K562 (cell line): ENCODE data around the gene ACSS1. TPM values are rescaled to one million over a fixed set of nuclear protein-coding genes. Genes with fewer than 3 reads are reported as not detected.

Experiments
- ATAC-seq: fragments of 200-7000 bp; cut with Tn5 transposase; 3 replicates; pipeline ENCODE4 v1.9.1; 2020; ENCODE audit warnings: moderate library complexity
- BruUV-seq: library from RNA; stranded (reverse); fragments of 400-500 nt; replicated peaks from 2 replicates; lab custom pipeline; 2021; lab: Mats Ljungman, UMichigan
- CTCF ChIA-PET: fragments of 300-600 bp; formaldehyde crosslinking; extraction: SDS; loops from one replicate; lab custom pipeline; 2021; ENCODE audit warnings: low intra/inter-chr PET ratio; lab: Yijun Ruan, JAX
- POLR2A ChIA-PET: fragments of 300-600, 350-650 bp; sonication (Branson Sonifier 250); formaldehyde crosslinking; extraction: SDS; loops from one replicate; lab custom pipeline; 2021; ENCODE audit warnings: antibody characterized with exemption, inconsistent platforms; lab: Yijun Ruan, JAX
- DNase-seq, 4 experiments: peaks; one replicate each; pipeline versions ENCODE4 v3.0.0 to v3.0.0-alpha.2; 2011 to 2018; ENCODE audit warnings: low spot score in 3 of 4, mixed read lengths in 3 of 4; ENCODE audit errors: extremely low read depth in 1 of 4
- FAIRE-seq: peaks from 2 replicates; lab custom pipeline; 2011; peaks lifted over from hg19 to GRCh38; lab: Jason Lieb, UNC
- H2AFZ ChIP-seq: 2 replicates; pipeline ENCODE4 v1.6.0; 2011; ENCODE audit warnings: low read depth, low read length, control low read depth, inconsistent platforms
- H3K27ac ChIP-seq: fragments of 200-600 bp; 3 replicates; pipeline ENCODE4 v1.8.0; 2011; ENCODE audit warnings: low read depth, mild to moderate bottlenecking, control low read depth, inconsistent platforms, low read length, moderate library complexity, mixed read lengths; ENCODE audit errors: extremely low read depth
- H3K27me3 ChIP-seq, 2 experiments: fragments of 300-600 bp in 1 of 2; 2 replicates in 1 of 2; 3 replicates in 1 of 2; pipeline versions ENCODE4 v1.6.0 to v1.8.0; 2011; ENCODE audit warnings: inconsistent platforms in 2 of 2, low read length in 2 of 2, mild to moderate bottlenecking in 1 of 2, mixed read lengths in 1 of 2, moderate library complexity in 1 of 2; ENCODE audit not compliant: control insufficient read depth in 2 of 2, insufficient read depth in 2 of 2
- H3K36me3 ChIP-seq: fragments of 300-600 bp; 3 replicates; pipeline ENCODE4 v1.8.0; 2011; ENCODE audit warnings: mild to moderate bottlenecking, low read length, inconsistent platforms; ENCODE audit not compliant: control insufficient read depth, insufficient read depth
- H3K4me1 ChIP-seq, 2 experiments: fragments of 200-600 bp in 1 of 2; replicated peaks in 1 of 2; 2 replicates in 1 of 2; 3 replicates in 1 of 2; pipeline versions ENCODE4 v1.5.1 to v1.8.0; 2011; ENCODE audit warnings: inconsistent platforms in 2 of 2, low read length in 2 of 2, mild to moderate bottlenecking in 1 of 2, mixed read lengths in 1 of 2, moderate library complexity in 1 of 2; ENCODE audit not compliant: control insufficient read depth in 2 of 2, insufficient read depth in 2 of 2
- H3K4me2 ChIP-seq: 2 replicates; pipeline ENCODE4 v1.6.1; 2011; ENCODE audit warnings: low read length, control low read depth, inconsistent platforms, mixed read lengths; ENCODE audit not compliant: insufficient read depth
- H3K4me3 ChIP-seq: fragments of 200-600 bp; sonication (generic), shearing (Covaris generic); 2 replicates; pipeline ENCODE4 v1.5.1; 2016; ENCODE audit warnings: control low read depth, inconsistent platforms
- H3K79me2 ChIP-seq: fragments of 200-600 bp; 3 replicates; pipeline ENCODE4 v1.8.0; 2011; ENCODE audit warnings: low read length, inconsistent platforms; ENCODE audit not compliant: control insufficient read depth, insufficient read depth
- H3K9ac ChIP-seq, 2 experiments: 2 replicates each; pipeline versions ENCODE4 v1.6.0 to v1.6.1; 2011; ENCODE audit warnings: low read depth in 2 of 2, low read length in 2 of 2, control low read depth in 1 of 2, inconsistent platforms in 1 of 2, mild to moderate bottlenecking in 1 of 2, mixed read lengths in 1 of 2; ENCODE audit not compliant: insufficient read depth in 1 of 2
- H3K9me1 ChIP-seq: one replicate; pipeline ENCODE4 v1.6.0; 2011; ENCODE audit warnings: inconsistent platforms, mild to moderate bottlenecking, low read length, moderate library complexity; ENCODE audit not compliant: control insufficient read depth, insufficient read depth
- H3K9me3 ChIP-seq: replicated peaks from 2 replicates; pipeline ENCODE4 v1.5.1; 2011; ENCODE audit warnings: low read depth, low read length, inconsistent platforms; ENCODE audit not compliant: control insufficient read depth, insufficient read depth
- H4K20me1 ChIP-seq: replicated peaks from 2 replicates; pipeline ENCODE4 v1.6.1; 2011; ENCODE audit warnings: low read length, inconsistent platforms, mixed read lengths; ENCODE audit not compliant: control insufficient read depth, insufficient read depth
- CBFA2T2 ChIP-seq: fragments of 450-650 bp; conservative IDR thresholded peaks from 2 replicates; pipeline ENCODE4 v1.6.1; 2017; ENCODE audit warnings: mild to moderate bottlenecking
- CXXC5 ChIP-seq: fragments of 250-450 bp; sonication (Bioruptor Pico); IDR thresholded peaks from 2 replicates; pipeline ENCODE4 v1.8.0; 2022; ENCODE audit warnings: inconsistent platforms, mild to moderate bottlenecking, moderate library complexity
- KDM4B ChIP-seq, 2 experiments: fragments of 450-650 bp in 1 of 2; sonication (generic) in 1 of 2; IDR thresholded peaks; 2 replicates each; pipeline ENCODE4 v1.6.1; 2016 to 2017; ENCODE audit warnings: borderline replicate concordance in 2 of 2, antibody characterized with exemption in 1 of 2, low read depth in 1 of 2, mild to moderate bottlenecking in 1 of 2
- RAD21 ChIP-seq, 2 experiments: fragments of 250-450 bp in 1 of 2; fragments of 450-650 bp in 1 of 2; sonication (Bioruptor Pico) in 1 of 2; formaldehyde crosslinking in 1 of 2; IDR thresholded peaks in 1 of 2; conservative IDR thresholded peaks in 1 of 2; 2 replicates each; pipeline versions ENCODE4 v1.4.0 to v1.8.0; 2020 to 2022; ENCODE audit warnings: mild to moderate bottlenecking in 2 of 2, moderate library complexity in 1 of 2
- ZKSCAN8 ChIP-seq: fragments of 200-800 bp; sonication (Bioruptor generic); IDR thresholded peaks from 2 replicates; pipeline ENCODE4 v1.6.1; 2016; ENCODE audit warnings: missing genetic modification characterization, missing compliant biosample characterization
- ZNF589 ChIP-seq: fragments of 200-800 bp; sonication (Bioruptor generic); IDR thresholded peaks from 2 replicates; pipeline ENCODE4 v1.6.1; 2016; ENCODE audit warnings: low read depth, missing genetic modification characterization, missing compliant biosample characterization
- WGBS: fragments of 100-300 bp; shearing (Covaris generic); methylation state at CpG from one replicate; pipeline ENCODE4 v1.1.6; 2016; ENCODE audit warnings: low coverage, mixed read lengths; ENCODE audit not compliant: insufficient coverage; ENCODE audit errors: missing lambda C conversion rate; 5-methylcytosine and 5-hydroxymethylcytosine counted together
- in situ Hi-C: fragments of 300-500 bp; cut with MboI; formaldehyde crosslinking; loops from 4 replicates; pipeline ENCODE4 v1.15.0; 2018; ENCODE audit warnings: inconsistent platforms, mixed read lengths
- intact Hi-C: fragments of 100-400 bp; cut with micrococcal nuclease; formaldehyde crosslinking; loops from 2 replicates; pipeline ENCODE4 v1.14.2; 2022
- polyA plus RNA-seq, 8 experiments: library from polyadenylated mRNA; depleted of rRNA in 4 of 8; stranded (reverse) in 5 of 8; unstranded in 3 of 8; fragments of >200 nt; fragmentation: Nextera tagmentation in 2 of 8; fragmentation: Illumina TruSeq in 1 of 8; extraction: Ambion mirVana in 2 of 8; extraction: Trizol in 1 of 8; gene quantifications; 2 replicates each; pipeline versions ENCODE4 v1.2.1 to v1.2.3, GENCODE V29; 2011 to 2014; ENCODE audit warnings: inconsistent platforms in 1 of 8, missing spikeins in 1 of 8
- total RNA-seq, 7 experiments: library from RNA; depleted of rRNA in 6 of 7; stranded (reverse); fragments of >200 nt in 6 of 7; fragmentation: Illumina TruSeq in 2 of 7; extraction: Trizol in 2 of 7; gene quantifications; 2 replicates each; pipeline versions ENCODE4 v1.2.1 to v1.2.3, GENCODE V29; 2011 to 2021; ENCODE audit warnings: low replicate concordance in 1 of 7
- TF ChIP-seq, protein P1 (sequence below): fragments of 250-450 bp; sonication (Bioruptor Pico); IDR thresholded peaks from 2 replicates; pipeline ENCODE4 v1.4.0; 2020; ENCODE audit warnings: borderline replicate concordance
- TF ChIP-seq, protein P2 (sequence below), 3 experiments: IDR thresholded peaks in 2 of 3; conservative IDR thresholded peaks in 1 of 3; 2 replicates each; pipeline ENCODE4 v1.5.1; 2011 to 2012; ENCODE audit warnings: low read length in 3 of 3, mild to moderate bottlenecking in 3 of 3, control low read depth in 2 of 3, improper control_type of control experiment in 1 of 3, inconsistent platforms in 1 of 3, low read depth in 1 of 3, mixed read lengths in 1 of 3, moderate library complexity in 1 of 3; ENCODE audit not compliant: insufficient read depth in 2 of 3

ACSS1 gene
- total and polyA plus RNA-seq, 9 of the 15 experiments (the other 6 are each of a cell fraction or from before 2014, with no cell fraction given): 0.07 to 2.1 (median 0.27) TPM; not detected in 3

DNA sequence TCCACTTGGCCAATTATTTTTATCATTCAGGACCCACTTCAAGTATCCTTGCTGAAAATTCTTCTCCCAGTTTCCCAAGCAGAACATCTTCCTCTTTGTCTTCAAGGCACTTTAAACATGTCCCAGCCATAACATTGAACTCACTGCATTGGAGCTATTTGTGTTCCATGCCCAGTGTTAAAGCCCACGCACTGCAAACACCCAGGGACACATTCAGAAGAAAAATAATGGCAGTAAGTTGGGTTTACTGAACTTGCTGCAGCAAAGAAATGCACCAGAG, 63.8 kb downstream of the ACSS1 start (continued):
- TF ChIP-seq, protein P1, sequence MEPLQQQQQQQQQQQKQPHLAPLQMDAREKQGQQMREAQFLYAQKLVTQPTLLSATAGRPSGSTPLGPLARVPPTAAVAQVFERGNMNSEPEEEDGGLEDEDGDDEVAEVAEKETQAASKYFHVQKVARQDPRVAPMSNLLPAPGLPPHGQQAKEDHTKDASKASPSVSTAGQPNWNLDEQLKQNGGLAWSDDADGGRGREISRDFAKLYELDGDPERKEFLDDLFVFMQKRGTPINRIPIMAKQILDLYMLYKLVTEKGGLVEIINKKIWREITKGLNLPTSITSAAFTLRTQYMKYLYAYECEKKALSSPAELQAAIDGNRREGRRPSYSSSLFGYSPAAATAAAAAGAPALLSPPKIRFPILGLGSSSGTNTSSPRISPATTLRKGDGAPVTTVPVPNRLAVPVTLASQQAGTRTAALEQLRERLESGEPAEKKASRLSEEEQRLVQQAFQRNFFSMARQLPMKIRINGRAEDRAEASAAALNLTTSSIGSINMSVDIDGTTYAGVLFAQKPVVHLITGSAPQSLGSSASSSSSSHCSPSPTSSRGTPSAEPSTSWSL (CRISPR knock-in tag): no peak
- TF ChIP-seq ZKSCAN8 (CRISPR knock-in tag): no peak
- no peak for TF ChIP-seq CBFA2T2
- TF ChIP-seq CXXC5: no peak

DNA sequence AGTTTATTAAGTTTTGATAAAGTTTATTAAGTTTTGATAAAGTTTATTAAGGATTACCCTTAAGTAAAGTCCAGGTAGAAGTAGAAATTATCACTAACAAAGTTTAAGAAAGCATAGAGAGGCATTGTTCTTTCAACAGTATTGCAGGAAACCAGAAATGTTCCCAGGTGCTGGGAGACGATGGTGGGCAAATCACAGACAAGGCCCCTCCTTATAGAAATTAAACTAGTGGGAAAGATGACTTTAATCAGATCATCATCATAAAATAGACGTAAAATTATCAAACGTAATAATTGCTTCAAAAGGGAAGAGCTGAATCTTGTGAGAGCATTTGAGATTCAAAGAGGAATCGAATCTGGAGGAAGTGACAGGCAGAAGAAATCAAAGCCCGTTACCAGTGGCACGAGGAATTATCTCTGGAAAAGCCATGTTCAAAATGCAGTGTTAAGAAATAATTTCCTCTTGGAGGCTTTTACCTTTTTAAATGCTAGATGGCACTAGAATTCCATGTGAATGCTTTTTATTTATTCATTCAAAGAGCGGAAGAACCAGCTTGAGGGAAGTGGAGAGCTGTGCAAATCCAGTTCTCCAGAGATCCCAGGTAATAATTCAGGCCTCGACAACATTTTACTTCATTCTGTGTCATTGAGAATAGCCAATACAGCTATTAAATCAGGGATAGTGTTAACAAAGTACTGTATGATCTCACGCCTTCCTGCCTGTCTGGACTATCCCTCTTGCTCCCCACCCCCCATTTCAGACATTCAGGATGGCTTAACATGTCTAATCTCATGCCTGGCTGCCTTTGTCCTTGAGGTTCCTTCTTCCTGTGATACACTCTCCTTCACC, 64.4 kb downstream of the ACSS1 start:
- peak in 1 of 4 experiments; percentile 6 for DNase-seq
- no TSS peak for BruUV-seq
- intact Hi-C loops: loop anchor here (1.0 to 10.0 kb wide), 4 partner anchors 72 to 401 kb away; partner anchors contain the start of gene ABHD12
- WGBS: 67% methylated on average over 9 of the region's 9 CpGs
- TF ChIP-seq ZNF589 (0 out of 2 replicates have a peak, but pooled peaks have one; percentile 14), KDM4B (IDR thresholded peaks at IDR 0.05; ENCODE audit: borderline replicate concordance in 2 of 2, low read depth in 1 of 2) (no peak), RAD21 (CRISPR knock-in tag; conservative IDR thresholded peaks at IDR 0.05 in 1 of 2, IDR thresholded peaks at IDR 0.05 in 1 of 2) (peak in 1 of 2 experiments; percentile 21; a peak in 1 of 4 replicates)
- TF ChIP-seq, protein P2, sequence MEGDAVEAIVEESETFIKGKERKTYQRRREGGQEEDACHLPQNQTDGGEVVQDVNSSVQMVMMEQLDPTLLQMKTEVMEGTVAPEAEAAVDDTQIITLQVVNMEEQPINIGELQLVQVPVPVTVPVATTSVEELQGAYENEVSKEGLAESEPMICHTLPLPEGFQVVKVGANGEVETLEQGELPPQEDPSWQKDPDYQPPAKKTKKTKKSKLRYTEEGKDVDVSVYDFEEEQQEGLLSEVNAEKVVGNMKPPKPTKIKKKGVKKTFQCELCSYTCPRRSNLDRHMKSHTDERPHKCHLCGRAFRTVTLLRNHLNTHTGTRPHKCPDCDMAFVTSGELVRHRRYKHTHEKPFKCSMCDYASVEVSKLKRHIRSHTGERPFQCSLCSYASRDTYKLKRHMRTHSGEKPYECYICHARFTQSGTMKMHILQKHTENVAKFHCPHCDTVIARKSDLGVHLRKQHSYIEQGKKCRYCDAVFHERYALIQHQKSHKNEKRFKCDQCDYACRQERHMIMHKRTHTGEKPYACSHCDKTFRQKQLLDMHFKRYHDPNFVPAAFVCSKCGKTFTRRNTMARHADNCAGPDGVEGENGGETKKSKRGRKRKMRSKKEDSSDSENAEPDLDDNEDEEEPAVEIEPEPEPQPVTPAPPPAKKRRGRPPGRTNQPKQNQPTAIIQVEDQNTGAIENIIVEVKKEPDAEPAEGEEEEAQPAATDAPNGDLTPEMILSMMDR (IDR thresholded peaks at IDR 0.05 in 2 of 3, conservative IDR thresholded peaks at IDR 0.05 in 1 of 3; ENCODE audit: insufficient read depth in 2 of 3, low read depth in 1 of 3, low read length in 3 of 3): peak in 2 of 3 experiments; percentile 15 to 35; a peak in 2 of 6 replicates
- no peaks in the 10 kb centered on the region for H3K9me1 ChIP-seq
- POLR2A ChIA-PET: interaction anchor here (0.6 kb wide), 1 partner anchor 1083 kb away, joined by 3 read pairs; no protein-coding TSS in a partner anchor
- no peak for ATAC-seq
- H3K36me3 ChIP-seq: peaks cover 5% of the 10 kb centered on the region; the same call in 1 of the 3 replicates
- peaks cover 18% of the 10 kb centered on the region for H3K79me2 ChIP-seq
- in situ Hi-C loops: loop anchor here (5.0 kb wide), 1 partner anchor 69 kb away; no protein-coding TSS in a partner anchor
- peak overlapping the region in 1 of 2 experiments; percentile 77; a peak in 2 of 4 replicates for H3K9ac ChIP-seq
- H2AFZ ChIP-seq: peak overlapping the region; percentile 95
- H3K4me1 ChIP-seq: peaks cover 10 to 11% of the 10 kb centered on the region in 2 experiments; a peak in 4 of 5 replicates
- peak; percentile 57 for FAIRE-seq
- H4K20me1 ChIP-seq: peaks cover 4% of the 10 kb centered on the region; the same call in 1 of the 2 replicates
- H3K9me3 ChIP-seq: no peaks in the 10 kb centered on the region
- CTCF ChIA-PET: interaction anchor here (0.6 to 3.8 kb wide), 3 partner anchors 71 to 580 kb away, joined by 3 to 34 read pairs (median 3); no protein-coding TSS in a partner anchor
- peaks cover 0 to 4% of the 10 kb centered on the region in 2 experiments; a peak in 3 of 5 replicates for H3K27me3 ChIP-seq
- peak overlapping the region; percentile 91 for H3K4me2 ChIP-seq
- H3K4me3 ChIP-seq: peak overlapping the region; percentile 86; the same call in 1 of the 2 replicates
- no peak overlapping the region for H3K27ac ChIP-seq
